Psoas muscle (tissue), 8 donors: Measurements from ENCODE around the gene ACYP2. TPM values are rescaled to one million over a fixed set of nuclear protein-coding genes. Genes with fewer than 3 reads are reported as not detected.
"Not testable (repeated sequence)": the region's sequence is repeated elsewhere in the genome, so short reads cannot be mapped to it uniquely, and the experiment has no call there.

Source experiments
- ATAC-seq, 4 donors: fragments of 200-7000 bp; cut with Tn5 transposase; one replicate each; pipeline ENCODE4 v1.9.1; 2020; ENCODE audit warnings: moderate library complexity in 3 of 4, mild to moderate bottlenecking in 2 of 4
- DNase-seq, 2 donors: peaks; one replicate each; pipeline ENCODE4 v3.0.0-alpha.2; 2020
- H3K27ac ChIP-seq: fragments of 200-600 bp; one replicate; pipeline ENCODE4 v1.8.0; 2022
- H3K27me3 ChIP-seq, 3 donors: fragments of 200-600 bp in 1 of 3; one replicate each; pipeline versions ENCODE4 v1.6.1 to v1.8.0; 2013 to 2022; ENCODE audit warnings: low read length in 2 of 3, mild to moderate bottlenecking in 2 of 3, moderate library complexity in 1 of 3; ENCODE audit not compliant: insufficient read depth in 3 of 3
- H3K36me3 ChIP-seq, 2 donors: fragments of 200-600 bp in 1 of 2; one replicate each; pipeline versions ENCODE4 v1.6.1 to v1.8.0; 2013 to 2022; ENCODE audit warnings: low read depth in 1 of 2, mild to moderate bottlenecking in 1 of 2, moderate library complexity in 1 of 2; ENCODE audit not compliant: insufficient read depth in 1 of 2
- H3K4me1 ChIP-seq: fragments of 200-600 bp; one replicate; pipeline ENCODE4 v1.8.0; 2022
- H3K4me3 ChIP-seq: fragments of 200-600 bp; one replicate; pipeline ENCODE4 v1.8.0; 2022; ENCODE audit warnings: mild to moderate bottlenecking
- H3K9me3 ChIP-seq: fragments of 200-600 bp; one replicate; pipeline ENCODE4 v1.8.0; 2022
- CTCF ChIP-seq: fragments of 200-600 bp; IDR thresholded peaks from one replicate; pipeline ENCODE4 v1.8.0; 2022; ENCODE audit warnings: antibody characterized with exemption
- WGBS, 3 donors: extraction: QIAGEN DNeasy Blood & Tissue Kit; methylation state at CpG; one replicate each; pipeline versions ENCODE4 v1.1.6 to v1.1.7; 2013; 5-methylcytosine and 5-hydroxymethylcytosine counted together
- intact Hi-C, 2 donors: fragments of 100-400 bp; cut with DNase I; formaldehyde crosslinking; loops; one replicate each; pipeline versions ENCODE4 v1.11.0 to v1.14.2; 2022
- polyA plus RNA-seq, 3 donors: library from polyadenylated mRNA; stranded (reverse); fragments of 200-250 nt; gene quantifications; one replicate each; pipeline ENCODE4 v1.2.3, GENCODE V29; 2013
- total RNA-seq, 4 donors: library from RNA; stranded (reverse); fragmentation: NEBNext Ultra II Directional in 2 of 4; extraction: Animal tissue kit (Norgen Biotek cat#: 25700) in 2 of 4; gene quantifications; one replicate each; pipeline versions ENCODE4 v1.2.1 to v1.2.4, GENCODE V29; 2021 to 2023
- donor health status: healthy with polysubstance abuse.
- donor health status: DM: no; HTN: no; CAD: no; lungs with moderate emphysema.
- donor health status: Bipolar disorder and iron deficiency.
- donor health status: healthy.
- donor health status: DM: yes; HTN: yes; CAD: no.
- donor health status: DM: no; HTN: no; CAD: no.
- donor health status: DM: no; HTN: no; CAD: no.
- donor health status: DM: yes; HTN: yes; CAD: no.

ACYP2 gene
- total and polyA plus RNA-seq, 7 donors, result 73.5 to 231 (median 108) TPM

- no peak overlapping the region for H3K4me3 ChIP-seq
- intact Hi-C loops, result loop anchor here (10.0 kb wide), 3 partner anchors 385 to 595 kb away; no protein-coding TSS in a partner anchor
- peaks cover 9% of the 10 kb centered on the region for H3K4me1 ChIP-seq
- WGBS, 3 donors, result 96 to 97% (median 96%) methylated on average over 3 of the region's 3 CpGs
- H3K9me3 ChIP-seq, result no peaks in the 10 kb centered on the region
- no peak for ATAC-seq
- H3K36me3 ChIP-seq, result no peaks in the 10 kb centered on the region
- no peak for TF ChIP-seq CTCF
- DNase-seq, result no peak
- H3K27me3 ChIP-seq, result no peaks in the 10 kb centered on the region
- H3K27ac ChIP-seq, result no peak overlapping the region
Measured at GRCh38 chr2:54109848-54110247, 5.6 kb upstream of the ACYP2 start.

DNA sequence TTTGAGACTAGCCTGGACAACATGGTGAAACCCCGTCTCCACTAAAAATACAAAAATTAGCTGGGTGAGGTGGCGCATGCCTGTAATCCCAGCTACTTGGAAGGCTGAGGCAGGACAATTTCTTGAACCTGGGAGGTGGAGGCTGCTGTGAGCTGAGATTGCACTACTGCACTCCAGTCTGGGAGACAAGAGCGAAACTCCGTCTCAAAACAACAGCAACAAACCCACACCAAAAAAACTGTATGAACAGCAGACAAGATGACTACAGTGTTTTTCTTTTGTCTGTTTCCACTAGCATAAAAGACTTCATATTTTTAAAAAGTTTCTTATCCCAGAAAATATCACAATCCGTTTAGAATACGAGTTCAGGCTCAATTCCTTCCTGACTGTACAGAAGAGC lies 936 bp upstream of the ACYP2 start:
- ATAC-seq, intact Hi-C loops, H3K4me1 ChIP-seq, H3K27me3 ChIP-seq, DNase-seq, H3K9me3 ChIP-seq, H3K36me3 ChIP-seq: not testable (repeated sequence)
- H3K4me3 ChIP-seq, result peak overlapping the region; percentile 74
- 89 to 95% (median 94%) methylated on average over 6 of the region's 6 CpGs for WGBS, 3 donors
- H3K27ac ChIP-seq, result peak overlapping the region; percentile 99

DNA sequence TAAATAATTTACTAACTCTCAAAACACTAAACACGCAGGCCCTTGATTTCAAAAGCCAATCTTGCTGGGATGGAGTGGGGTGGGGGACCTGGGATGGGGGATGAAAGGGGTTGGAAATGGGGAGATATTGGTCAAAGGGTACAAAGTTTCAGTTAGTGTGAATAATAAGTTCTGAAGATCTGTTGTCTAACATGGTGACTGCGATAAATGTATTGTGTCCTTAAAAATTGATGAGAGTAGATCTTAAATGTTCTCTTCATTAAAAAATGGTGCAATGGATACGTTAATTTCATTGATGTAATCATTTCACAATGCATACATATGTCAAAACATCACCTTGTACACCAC lies 505 bp upstream of the ACYP2 start:
- Histone ChIP-seq H3K4me3 (peak overlapping the region; percentile 74), H3K36me3 (peaks cover 0 to 14% of the 10 kb centered on the region in 2 donors), H3K9me3 (no peaks in the 10 kb centered on the region), H3K4me1 (peaks cover 6% of the 10 kb centered on the region), H3K27me3 (no peaks in the 10 kb centered on the region), H3K27ac (peak overlapping the region; percentile 99)
- TF ChIP-seq CTCF, result no peak
- DNase-seq (no peak), ATAC-seq (no peak)
- intact Hi-C loops, result no loop called here
- WGBS, 3 donors, result 52 to 57% (median 54%) methylated on average over 3 of the region's 3 CpGs

DNA sequence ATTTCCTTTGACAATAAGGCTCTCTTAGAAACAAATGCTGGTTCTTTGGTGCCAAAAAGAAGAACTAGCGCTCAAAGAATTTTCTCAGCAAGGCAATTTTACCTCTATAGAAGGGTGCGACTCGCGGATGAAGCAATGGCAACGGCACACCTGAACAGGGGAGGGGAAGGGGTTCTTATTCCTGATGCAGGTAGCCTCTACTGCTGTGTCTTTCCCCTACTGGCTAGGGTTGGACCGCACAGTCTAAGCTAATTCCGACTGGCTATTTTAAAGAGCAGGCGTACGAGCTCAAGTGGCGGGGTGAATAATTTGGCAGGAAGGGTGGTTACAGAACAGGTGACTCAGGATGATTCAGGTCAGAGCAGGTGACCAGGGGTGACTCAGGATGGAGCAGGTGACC lies 1.2 kb downstream of the ACYP2 start:
- WGBS, 3 donors, result 92 to 97% (median 93%) methylated on average over 10 of the region's 10 CpGs
- Histone ChIP-seq H3K4me1 (peaks cover 13% of the 10 kb centered on the region), H3K27ac (peak overlapping the region; percentile 99), H3K4me3 (peak overlapping the region; percentile 74), H3K36me3 (peaks cover 0 to 18% of the 10 kb centered on the region in 2 donors)
- ATAC-seq, intact Hi-C loops, H3K27me3 ChIP-seq, DNase-seq, H3K9me3 ChIP-seq: not testable (repeated sequence)

DNA sequence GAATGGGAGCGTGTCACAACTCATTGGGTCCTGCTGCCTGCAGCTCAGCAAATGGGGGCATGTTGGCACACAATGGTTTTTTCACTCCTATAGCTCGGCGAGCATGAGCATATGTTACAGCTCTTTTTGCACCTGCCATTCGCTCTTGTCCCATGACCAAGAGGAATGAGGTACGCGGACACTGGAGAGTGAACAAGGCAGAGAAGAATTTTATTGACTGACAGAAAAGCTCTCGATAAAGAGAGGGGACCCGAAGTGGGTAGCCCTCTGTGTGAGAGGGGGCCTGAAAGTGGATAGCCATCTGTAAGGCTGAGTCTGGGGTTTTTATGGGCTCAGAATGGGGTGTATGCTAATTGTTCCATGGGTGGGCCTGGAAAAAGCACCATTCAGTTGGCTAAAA lies 5.5 kb downstream of the ACYP2 start:
- TF ChIP-seq CTCF, result no peak
- DNase-seq (no peak), ATAC-seq (no peak)
- H3K9me3 ChIP-seq, result peaks cover 9% of the 10 kb centered on the region
- H3K4me3 ChIP-seq, result no peak overlapping the region
- intact Hi-C loops, result loop anchor here in 1 of 2 donors (5.0 kb wide), 1 partner anchor 336 kb away; the partner anchor contains the start of gene SPTBN1
- no peaks in the 10 kb centered on the region for H3K27me3 ChIP-seq
- 98 to 99% (median 98%) methylated on average over 8 of the region's 8 CpGs for WGBS, 3 donors
- H3K4me1 ChIP-seq, result peaks cover 26% of the 10 kb centered on the region
- peaks cover 0 to 18% of the 10 kb centered on the region in 2 donors for H3K36me3 ChIP-seq
- peak overlapping the region; percentile 86 for H3K27ac ChIP-seq
